Stimulated activated CD4-positive, alpha-beta T cell treated with anti-CD3 and anti-CD28 coated beads, Interleukin-12 subunit alpha, Interleukin-12 subunit beta, amount 100 ng/mL, for 48 hours (primary cell): Measurements from ENCODE around the gene CACHD1.

Source experiments
- DNase-seq, 3 donors: peaks; one replicate each; pipeline ENCODE4 v3.0.0-alpha.2; 2020; ENCODE audit warnings: low read depth in 2 of 3, low spot score in 1 of 3

Gene CACHD1

GRCh38 chr1:64469977-64470664, at the start of gene CACHD1:
Gene CACHD1, plus strand, starts transcription at chr1:64470129. Its CDS starts 616 bp downstream, at chr1:64470745.
- peak; percentile 50 to 59 (median 59) for DNase-seq

- DNase-seq = no peak
Observed at GRCh38 chr1:64421377-64421776, 48.6 kb upstream of the CACHD1 start.

GRCh38 chr1:64423526-64423925, 46.4 kb upstream of the CACHD1 start:
- no peak for DNase-seq

GRCh38 chr1:64424412-64424811, 45.5 kb upstream of the CACHD1 start:
- DNase-seq = no peak

- DNase-seq = no peak
Observed at GRCh38 chr1:64425521-64425920, 44.4 kb upstream of the CACHD1 start.

GRCh38 chr1:64426681-64427080, 43.2 kb upstream of the CACHD1 start:
- DNase-seq = no peak

- no peak for DNase-seq
Observed at GRCh38 chr1:64427879-64428278, 42.0 kb upstream of the CACHD1 start.

- DNase-seq = no peak
Observed at GRCh38 chr1:64433308-64433707, 36.6 kb upstream of the CACHD1 start.

GRCh38 chr1:64433747-64434146, 36.2 kb upstream of the CACHD1 start:
- no peak for DNase-seq

GRCh38 chr1:64435000-64435399, 34.9 kb upstream of the CACHD1 start:
- no peak for DNase-seq

- no peak for DNase-seq
Observed at GRCh38 chr1:64437453-64437852, 32.5 kb upstream of the CACHD1 start.

GRCh38 chr1:64440183-64440826, 29.6 kb upstream of the CACHD1 start:
- DNase-seq = no peak

GRCh38 chr1:64451440-64451839, 18.5 kb upstream of the CACHD1 start:
- DNase-seq = no peak

GRCh38 chr1:64453688-64454087, 16.2 kb upstream of the CACHD1 start:
- no peak for DNase-seq

GRCh38 chr1:64458915-64459314, 11.0 kb upstream of the CACHD1 start:
- DNase-seq = no peak

- DNase-seq = no peak
Observed at GRCh38 chr1:64459743-64460142, 10.2 kb upstream of the CACHD1 start.

GRCh38 chr1:64466033-64466432, 3.9 kb upstream of the CACHD1 start:
- DNase-seq = no peak

- DNase-seq = no peak
Observed at GRCh38 chr1:64469116-64469976, 583 bp upstream of the CACHD1 start.

- DNase-seq = no peak
Observed at GRCh38 chr1:64470665-64471217, 812 bp downstream of the CACHD1 start.

- no peak for DNase-seq
Observed at GRCh38 chr1:64471218-64472039, 1.5 kb downstream of the CACHD1 start.

GRCh38 chr1:64472040-64472376, 2.1 kb downstream of the CACHD1 start:
- no peak for DNase-seq
